ENCODE results near the gene GRIN3B. TPM values are rescaled to one million over a fixed set of nuclear protein-coding genes. Genes with fewer than 3 reads are reported as not detected.

Gene GRIN3B
- total RNA-seq, 1 donor from 2014 or later, result 8.3 TPM

DNA sequence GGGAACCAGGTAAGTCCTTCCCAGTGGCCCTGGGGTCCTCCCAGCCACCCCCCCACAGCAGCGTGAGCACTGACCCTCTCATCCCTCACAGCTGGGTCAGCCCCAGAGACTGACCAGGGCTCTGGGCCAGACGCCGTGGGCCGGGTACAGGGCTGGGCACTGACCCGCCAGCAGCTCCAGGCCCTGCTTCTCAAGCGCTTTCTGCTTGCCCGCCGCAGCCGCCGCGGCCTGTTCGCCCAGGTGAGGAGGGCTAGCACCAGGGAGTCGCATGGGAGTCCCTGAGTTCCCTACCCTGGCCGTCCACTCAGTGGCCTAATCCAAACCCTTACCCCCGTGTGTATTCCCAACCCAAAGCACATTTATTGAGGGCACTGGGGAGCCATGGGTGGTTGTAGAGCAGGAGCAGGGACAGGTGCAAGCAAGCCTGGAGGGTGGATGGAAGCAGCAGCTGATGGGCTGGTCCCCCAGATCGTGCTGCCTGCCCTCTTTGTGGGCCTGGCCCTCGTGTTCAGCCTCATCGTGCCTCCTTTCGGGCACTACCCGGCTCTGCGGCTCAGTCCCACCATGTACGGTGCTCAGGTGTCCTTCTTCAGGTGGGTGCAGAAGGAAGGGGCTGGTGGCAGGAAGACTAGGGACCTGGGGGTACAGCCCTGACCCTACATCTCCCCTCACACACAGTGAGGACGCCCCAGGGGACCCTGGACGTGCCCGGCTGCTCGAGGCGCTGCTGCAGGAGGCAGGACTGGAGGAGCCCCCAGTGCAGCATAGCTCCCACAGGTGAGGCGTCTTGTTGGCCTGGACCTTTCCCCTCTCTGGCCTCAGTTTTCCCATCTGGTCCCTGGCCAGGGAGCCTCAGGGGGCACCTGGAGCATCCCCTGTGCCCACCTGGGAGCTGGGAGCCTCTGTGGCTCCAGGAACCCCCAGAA, 54.1 kb downstream of the GRIN3B start:
- DNase-seq (ENCODE audit: extremely low read depth, low read depth, low spot score), result no peak

DNA sequence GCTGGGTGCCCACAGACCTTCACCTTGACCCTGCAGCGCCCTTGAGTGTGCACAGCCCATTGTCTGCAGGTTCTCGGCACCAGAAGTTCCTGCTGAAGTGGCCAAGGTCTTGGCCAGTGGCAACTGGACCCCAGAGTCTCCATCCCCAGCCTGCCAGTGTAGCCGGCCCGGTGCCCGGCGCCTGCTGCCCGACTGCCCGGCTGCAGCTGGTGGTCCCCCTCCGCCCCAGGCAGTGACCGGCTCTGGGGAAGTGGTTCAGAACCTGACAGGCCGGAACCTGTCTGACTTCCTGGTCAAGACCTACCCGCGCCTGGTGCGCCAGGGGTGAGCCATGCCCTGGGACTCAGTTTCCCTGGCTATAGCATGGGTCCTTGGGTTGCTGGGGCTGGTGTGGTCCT, 54.8 kb downstream of the GRIN3B start:
- no peak for DNase-seq (ENCODE audit: extremely low read depth, low read depth, low spot score)

DNA sequence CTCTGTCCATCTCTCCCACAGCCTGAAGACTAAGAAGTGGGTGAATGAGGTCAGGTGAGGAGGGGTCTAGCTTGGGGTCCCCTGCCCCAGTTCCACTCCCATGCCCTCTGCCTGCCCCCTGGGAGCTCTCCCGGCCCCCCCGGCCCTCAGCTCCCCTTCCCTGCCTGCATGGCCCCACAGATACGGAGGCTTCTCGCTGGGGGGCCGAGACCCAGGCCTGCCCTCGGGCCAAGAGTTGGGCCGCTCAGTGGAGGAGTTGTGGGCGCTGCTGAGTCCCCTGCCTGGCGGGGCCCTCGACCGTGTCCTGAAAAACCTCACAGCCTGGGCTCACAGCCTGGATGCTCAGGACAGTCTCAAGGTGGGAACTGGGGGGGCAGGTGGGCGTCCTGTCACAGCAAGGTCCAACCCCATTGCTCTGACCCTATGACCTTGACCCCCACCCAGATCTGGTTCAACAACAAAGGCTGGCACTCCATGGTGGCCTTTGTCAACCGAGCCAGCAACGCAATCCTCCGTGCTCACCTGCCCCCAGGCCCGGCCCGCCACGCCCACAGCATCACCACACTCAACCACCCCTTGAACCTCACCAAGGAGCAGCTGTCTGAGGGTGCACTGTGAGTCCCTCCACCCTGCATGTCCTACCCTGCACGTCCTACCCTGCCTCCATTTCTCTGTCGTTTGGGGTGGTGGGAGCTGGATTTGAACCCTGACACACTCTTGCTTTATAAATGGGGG, 55.8 kb downstream of the GRIN3B start:
- DNase-seq (ENCODE audit: extremely low read depth, low read depth, low spot score), result no peak

DNA sequence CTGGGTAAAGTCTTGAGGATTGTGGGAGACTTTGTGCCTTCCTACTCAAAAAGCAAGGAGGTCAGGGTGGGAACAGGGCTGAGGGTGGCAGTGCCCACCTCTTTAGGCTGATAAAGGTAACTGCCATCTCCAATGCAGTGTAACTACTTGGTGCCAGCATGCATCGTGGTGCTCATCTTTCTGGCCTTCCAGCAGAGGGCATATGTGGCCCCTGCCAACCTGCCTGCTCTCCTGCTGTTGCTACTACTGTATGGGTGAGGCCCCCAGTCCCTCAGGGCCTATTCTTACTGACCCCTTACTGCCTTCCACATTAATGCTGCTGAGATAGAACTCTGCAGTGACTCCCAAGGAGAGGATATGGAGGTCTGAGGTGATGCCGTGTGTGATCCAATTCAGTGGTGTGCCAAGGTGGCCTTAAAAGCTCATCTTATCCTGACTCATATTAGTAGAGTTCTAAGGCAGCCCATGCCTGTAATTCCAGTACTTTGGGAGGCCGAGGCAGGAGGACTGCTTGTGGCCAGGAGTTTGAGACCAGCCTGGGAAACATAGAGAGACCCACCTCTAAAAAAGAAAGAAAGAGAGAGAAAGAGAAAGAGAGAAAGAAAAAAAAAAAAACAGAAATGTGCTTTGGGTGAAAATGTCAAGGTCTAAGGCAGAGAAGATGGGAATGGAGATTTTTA, 57.1 kb downstream of the GRIN3B start:
- no peak for DNase-seq (ENCODE audit: extremely low read depth, low read depth, low spot score)

DNA sequence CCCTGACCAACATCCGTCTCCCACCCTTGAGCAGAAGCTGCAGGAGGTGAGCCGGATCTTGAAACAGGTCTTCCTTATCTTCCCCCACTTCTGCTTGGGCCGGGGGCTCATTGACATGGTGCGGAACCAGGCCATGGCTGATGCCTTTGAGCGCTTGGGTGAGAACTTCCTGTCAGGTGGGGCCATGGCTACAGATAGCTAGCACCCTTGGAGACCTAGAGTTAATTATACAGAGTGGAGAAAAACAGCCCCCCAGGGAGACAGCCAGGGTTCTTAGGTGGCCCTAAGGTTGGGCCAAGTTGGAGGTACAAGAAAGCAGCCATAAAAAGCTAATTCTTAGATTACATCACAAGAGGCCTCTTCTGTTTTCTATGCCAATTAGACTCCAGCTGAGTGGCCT, 57.9 kb downstream of the GRIN3B start:
- DNase-seq (ENCODE audit: extremely low read depth, low read depth, low spot score), result no peak

Other genes starting within 250 kb of the GRIN3B start
- gene MISP, start 249.3 kb upstream of the GRIN3B start, total RNA-seq, result 0.18 and 1.0 TPM in 2 replicates
- 252 and 331 TPM in 2 replicates for gene PTBP1, start 203.0 kb upstream of the GRIN3B start, total RNA-seq
- 2.3 and 7.5 TPM in 2 replicates for gene PLPPR3, start 178.5 kb upstream of the GRIN3B start, total RNA-seq
- not detected in 2 replicates for gene AZU1, start 172.6 kb upstream of the GRIN3B start, total RNA-seq
- not detected in 2 replicates for gene PRTN3, start 159.4 kb upstream of the GRIN3B start, total RNA-seq
- gene ELANE, start 148.1 kb upstream of the GRIN3B start, total RNA-seq, result not detected in 2 replicates
- gene CFD, start 140.8 kb upstream of the GRIN3B start, total RNA-seq, result 0.24 and 1.2 TPM in 2 replicates
- gene MED16, start 107.2 kb upstream of the GRIN3B start, total RNA-seq, result 48.2 and 57.1 TPM in 2 replicates
- gene RNU6-9, start 106.9 kb upstream of the GRIN3B start, total RNA-seq, result not detected in 2 replicates
- gene R3HDM4, start 87.2 kb upstream of the GRIN3B start, total RNA-seq, result 63.2 and 75.7 TPM in 2 replicates
- 0.12 TPM in 1 of 2 replicates, not detected in the other for gene KISS1R, start 83.1 kb upstream of the GRIN3B start, total RNA-seq
- gene ARID3A, start 74.4 kb upstream of the GRIN3B start, total RNA-seq, result 14.2 and 14.7 TPM in 2 replicates
- 56.8 and 78.7 TPM in 2 replicates for gene WDR18, start 16.1 kb upstream of the GRIN3B start, total RNA-seq
- 167 and 260 TPM in 2 replicates for gene TMEM259, start 20.7 kb downstream of the GRIN3B start, total RNA-seq
- gene RNU6-2, start 21.1 kb downstream of the GRIN3B start, total RNA-seq, result not detected in 2 replicates
- gene CNN2, start 26.2 kb downstream of the GRIN3B start, total RNA-seq, result 271 and 285 TPM in 2 replicates
- gene ABCA7, start 39.7 kb downstream of the GRIN3B start, total RNA-seq, result 11.8 and 13.3 TPM in 2 replicates
- 23.0 and 27.0 TPM in 2 replicates for gene ARHGAP45, start 66.7 kb downstream of the GRIN3B start, total RNA-seq
- gene POLR2E, start 95.0 kb downstream of the GRIN3B start, total RNA-seq, result 329 and 336 TPM in 2 replicates
- 752 and 944 TPM in 2 replicates for gene GPX4, start 103.6 kb downstream of the GRIN3B start, total RNA-seq
- gene SBNO2, start 173.8 kb downstream of the GRIN3B start, total RNA-seq, result 53.8 and 76.3 TPM in 2 replicates
- gene STK11, start 205.4 kb downstream of the GRIN3B start, total RNA-seq, result 61.8 and 77.7 TPM in 2 replicates
- gene CBARP, start 237.6 kb downstream of the GRIN3B start, total RNA-seq, result 9.8 and 13.9 TPM in 2 replicates
- gene ATP5F1D, start 241.3 kb downstream of the GRIN3B start, total RNA-seq, result 79.0 and 95.6 TPM in 2 replicates
- gene MIDN, start 248.2 kb downstream of the GRIN3B start, total RNA-seq, result 43.0 and 78.7 TPM in 2 replicates